HEK293 (cell line): ENCODE results near the gene PHKB.

Experiments
- CTCF ChIA-PET: fragments of 350-600 bp; formaldehyde crosslinking; extraction: SDS; loops from one replicate; lab custom pipeline; 2021; ENCODE audit warnings: antibody characterized with exemption; lab: Yijun Ruan, JAX
- POLR2A ChIA-PET: fragments of 300-600 bp; formaldehyde crosslinking; extraction: SDS; loops from one replicate; lab custom pipeline; 2020; ENCODE audit warnings: antibody characterized with exemption, inconsistent platforms; lab: Yijun Ruan, JAX
- H3K27ac ChIP-seq: fragments of 200-500 bp; sonication (Bioruptor generic); 2 replicates; pipeline ENCODE4 v1.5.1; 2014; ENCODE audit warnings: low read depth, low read length, control low read depth, inconsistent platforms; ENCODE audit errors: extremely low read depth
- H3K36me3 ChIP-seq, 2 experiments: fragments of 200-500 bp in 1 of 2; sonication (Bioruptor generic) in 1 of 2; 1 replicate in 1 of 2; 2 replicates in 1 of 2; pipeline ENCODE4 v1.5.1; 2014 to 2017; ENCODE audit warnings: inconsistent platforms in 2 of 2, low read length in 2 of 2; ENCODE audit not compliant: control insufficient read depth in 2 of 2, insufficient read depth in 1 of 2
- H3K4me1 ChIP-seq: fragments of 200-500 bp; sonication (Bioruptor generic); 2 replicates; pipeline ENCODE4 v1.5.1; 2014; ENCODE audit warnings: mild to moderate bottlenecking, low read length, inconsistent platforms; ENCODE audit not compliant: control insufficient read depth, insufficient read depth
- H3K4me3 ChIP-seq: 2 replicates; pipeline ENCODE4 v1.5.1; 2011; ENCODE audit warnings: low read depth, mild to moderate bottlenecking, control low read depth, low read length, moderate library complexity
- H3K9me3 ChIP-seq: fragments of 200-500 bp; sonication (Bioruptor generic); 2 replicates; pipeline ENCODE4 v1.5.1; 2014; ENCODE audit warnings: low read depth, low read length, inconsistent platforms; ENCODE audit not compliant: control insufficient read depth, insufficient read depth
- KLF10 ChIP-seq: fragments of 450-650 bp; IDR thresholded peaks from 2 replicates; pipeline ENCODE4 v1.5.1; 2018; ENCODE audit warnings: missing biosample characterization, mild to moderate bottlenecking, missing genetic modification characterization
- MYNN ChIP-seq: fragments of 450-650 bp; formaldehyde crosslinking; IDR thresholded peaks from 2 replicates; pipeline ENCODE4 v1.5.1; 2016; ENCODE audit warnings: missing biosample characterization, missing genetic modification characterization, borderline replicate concordance
- YY2 ChIP-seq: fragments of 450-650 bp; formaldehyde crosslinking; IDR thresholded peaks from 2 replicates; pipeline ENCODE4 v1.5.1; 2016; ENCODE audit warnings: missing biosample characterization, missing genetic modification characterization
- ZNF10 ChIP-seq: fragments of 450-650 bp; formaldehyde crosslinking; IDR thresholded peaks from 2 replicates; pipeline ENCODE4 v1.5.1; 2017; ENCODE audit warnings: missing biosample characterization, missing genetic modification characterization
- ZNF133 ChIP-seq: fragments of 450-650 bp; formaldehyde crosslinking; IDR thresholded peaks from 2 replicates; pipeline ENCODE4 v1.5.1; 2016; ENCODE audit warnings: missing biosample characterization, missing genetic modification characterization
- ZNF24 ChIP-seq: fragments of 450-650 bp; formaldehyde crosslinking; IDR thresholded peaks from 2 replicates; pipeline ENCODE4 v1.5.1; 2016; ENCODE audit warnings: missing biosample characterization, missing genetic modification characterization
- ZNF324 ChIP-seq: fragments of 450-650 bp; formaldehyde crosslinking; IDR thresholded peaks from 2 replicates; pipeline ENCODE4 v1.5.1; 2016; ENCODE audit warnings: missing biosample characterization, missing genetic modification characterization
- ZNF585B ChIP-seq: fragments of 450-650 bp; formaldehyde crosslinking; IDR thresholded peaks from 2 replicates; pipeline ENCODE4 v1.5.1; 2016; ENCODE audit warnings: missing biosample characterization, missing genetic modification characterization
- ZNF677 ChIP-seq: fragments of 450-650 bp; IDR thresholded peaks from 2 replicates; pipeline ENCODE4 v1.5.0; 2018; ENCODE audit warnings: missing biosample characterization, mild to moderate bottlenecking, missing genetic modification characterization, moderate library complexity
- ZSCAN16 ChIP-seq: fragments of 450-650 bp; formaldehyde crosslinking; IDR thresholded peaks from 2 replicates; pipeline ENCODE4 v1.5.1; 2016; ENCODE audit warnings: missing biosample characterization, missing genetic modification characterization
- TF ChIP-seq, protein P1 (sequence below): fragments of 450-650 bp; formaldehyde crosslinking; IDR thresholded peaks from 2 replicates; pipeline ENCODE4 v1.5.1; 2016; ENCODE audit warnings: missing biosample characterization, missing genetic modification characterization, low read depth
- TF ChIP-seq, protein P2 (sequence below): fragments of 450-650 bp; formaldehyde crosslinking; IDR thresholded peaks from 2 replicates; pipeline ENCODE4 v1.5.1; 2016; ENCODE audit warnings: missing biosample characterization, missing genetic modification characterization
- TF ChIP-seq, protein P3 (sequence below): fragments of 450-650 bp; formaldehyde crosslinking; IDR thresholded peaks from 2 replicates; pipeline ENCODE4 v1.5.1; 2016; ENCODE audit warnings: missing biosample characterization, missing genetic modification characterization
- TF ChIP-seq, protein P4 (sequence below): fragments of 450-650 bp; formaldehyde crosslinking; IDR thresholded peaks from 2 replicates; pipeline ENCODE4 v1.5.1; 2016; ENCODE audit warnings: missing biosample characterization, missing genetic modification characterization, borderline replicate concordance

The PHKB gene

DNA sequence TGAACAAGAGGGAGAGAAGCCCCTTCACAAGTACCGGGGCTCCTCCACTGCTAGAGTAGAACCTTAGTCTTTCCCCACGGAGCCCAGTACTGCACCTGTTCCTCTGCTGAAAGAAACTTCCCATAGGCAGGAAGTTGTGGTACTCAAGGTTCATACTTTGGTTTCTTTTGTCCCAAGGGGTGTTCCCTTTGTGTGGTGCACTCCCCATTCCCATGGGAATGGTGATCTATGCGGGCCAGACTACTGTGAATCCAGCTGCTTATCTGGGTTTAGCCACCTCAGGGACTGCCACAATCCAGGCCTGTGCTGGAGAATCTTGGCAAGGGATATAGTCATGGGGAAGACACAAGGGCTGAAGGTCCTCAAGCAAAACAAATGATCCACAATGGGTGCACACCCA is 110.6 kb downstream of the PHKB start:
- no peaks in the 10 kb centered on the region for H3K4me1 ChIP-seq
- H3K27ac ChIP-seq = no peak overlapping the region
- no peaks in the 10 kb centered on the region for H3K36me3 ChIP-seq
- TF ChIP-seq ZNF677 = no peak
- POLR2A ChIA-PET = no interaction called here
- H3K4me3 ChIP-seq = no peak overlapping the region
- no peaks in the 10 kb centered on the region for H3K9me3 ChIP-seq
- CTCF ChIA-PET = no interaction called here

DNA sequence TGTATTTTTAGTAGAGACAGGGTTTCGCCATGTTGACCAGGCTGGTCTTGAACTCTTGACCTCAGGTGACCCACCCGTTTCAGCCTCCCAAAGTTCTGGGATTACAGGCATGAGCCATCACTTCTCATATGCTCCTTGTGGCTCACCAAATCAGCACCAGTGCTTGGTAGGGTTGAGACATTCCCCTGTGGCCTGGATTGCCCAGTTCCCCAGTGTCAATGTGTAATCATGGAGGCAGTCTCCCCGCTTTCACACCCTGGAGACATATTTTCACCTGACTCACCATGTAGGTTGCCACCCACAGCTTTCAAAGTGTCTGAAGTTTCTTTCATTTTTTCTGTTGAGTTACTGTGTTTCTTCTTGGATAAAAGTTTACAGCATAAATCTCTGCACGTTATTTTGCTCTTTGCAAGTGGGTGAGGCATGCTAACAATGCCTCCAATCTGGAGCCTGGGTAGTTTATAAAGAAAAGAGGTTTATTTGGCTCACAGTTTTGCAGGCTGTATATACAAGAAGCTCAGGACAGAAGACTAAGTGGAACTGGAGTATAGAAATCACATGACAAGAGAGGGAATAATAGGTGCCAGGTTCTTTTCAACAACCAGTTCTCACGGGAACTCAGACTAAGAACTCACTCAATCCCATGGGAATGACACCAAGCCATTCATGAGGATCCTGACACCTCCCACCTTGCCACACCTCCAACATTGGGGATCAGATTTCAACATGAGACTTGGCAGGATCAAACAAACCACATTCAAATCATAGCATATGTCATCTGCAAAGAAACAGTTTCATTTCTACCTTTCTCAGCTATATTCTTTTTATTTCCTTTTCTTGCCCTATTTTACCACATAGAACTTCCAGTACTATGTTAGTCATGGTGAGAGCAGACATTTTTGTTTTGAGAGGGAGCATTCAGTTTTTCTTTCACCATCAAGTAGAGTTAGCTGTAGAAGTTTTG is 113.2 kb downstream of the PHKB start:
- Histone ChIP-seq H3K4me3 (no peak overlapping the region), H3K27ac (no peak overlapping the region), H3K4me1 (no peaks in the 10 kb centered on the region), H3K36me3 (no peaks in the 10 kb centered on the region), H3K9me3 (no peaks in the 10 kb centered on the region)
- TF ChIP-seq ZNF585B (tag by site-specific recombination) (no peak), KLF10 (tag by site-specific recombination) (peak; percentile 79)
- CTCF ChIA-PET = no interaction called here
- POLR2A ChIA-PET = no interaction called here

DNA sequence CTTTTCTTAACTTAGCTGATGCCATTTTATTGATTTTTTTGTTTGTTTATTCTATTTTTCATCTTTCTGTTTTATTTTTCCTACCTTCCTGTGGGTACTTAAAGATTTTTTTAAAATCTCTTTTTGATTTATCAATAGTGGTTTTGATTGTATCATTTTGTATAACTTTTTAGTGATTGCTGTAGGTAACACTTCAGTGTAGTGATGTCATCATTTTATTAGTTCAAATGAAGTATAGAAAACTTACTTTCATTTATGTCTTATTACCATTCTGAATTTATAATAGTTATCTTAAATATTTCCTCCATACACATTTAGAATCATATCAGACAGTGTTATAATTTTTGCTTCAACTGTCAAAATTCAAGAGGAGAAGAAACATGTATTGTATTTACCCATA is 115.9 kb downstream of the PHKB start:
- Histone ChIP-seq H3K9me3 (no peaks in the 10 kb centered on the region), H3K4me3 (no peak overlapping the region), H3K27ac (no peak overlapping the region), H3K36me3 (no peaks in the 10 kb centered on the region), H3K4me1 (no peaks in the 10 kb centered on the region)
- CTCF ChIA-PET = no interaction called here
- TF ChIP-seq, protein P1, sequence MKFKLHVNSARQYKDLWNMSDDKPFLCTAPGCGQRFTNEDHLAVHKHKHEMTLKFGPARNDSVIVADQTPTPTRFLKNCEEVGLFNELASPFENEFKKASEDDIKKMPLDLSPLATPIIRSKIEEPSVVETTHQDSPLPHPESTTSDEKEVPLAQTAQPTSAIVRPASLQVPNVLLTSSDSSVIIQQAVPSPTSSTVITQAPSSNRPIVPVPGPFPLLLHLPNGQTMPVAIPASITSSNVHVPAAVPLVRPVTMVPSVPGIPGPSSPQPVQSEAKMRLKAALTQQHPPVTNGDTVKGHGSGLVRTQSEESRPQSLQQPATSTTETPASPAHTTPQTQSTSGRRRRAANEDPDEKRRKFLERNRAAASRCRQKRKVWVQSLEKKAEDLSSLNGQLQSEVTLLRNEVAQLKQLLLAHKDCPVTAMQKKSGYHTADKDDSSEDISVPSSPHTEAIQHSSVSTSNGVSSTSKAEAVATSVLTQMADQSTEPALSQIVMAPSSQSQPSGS (tag by site-specific recombination) = peak; percentile 71
- TF ChIP-seq ZSCAN16 (tag by site-specific recombination) = no peak
- POLR2A ChIA-PET = no interaction called here

DNA sequence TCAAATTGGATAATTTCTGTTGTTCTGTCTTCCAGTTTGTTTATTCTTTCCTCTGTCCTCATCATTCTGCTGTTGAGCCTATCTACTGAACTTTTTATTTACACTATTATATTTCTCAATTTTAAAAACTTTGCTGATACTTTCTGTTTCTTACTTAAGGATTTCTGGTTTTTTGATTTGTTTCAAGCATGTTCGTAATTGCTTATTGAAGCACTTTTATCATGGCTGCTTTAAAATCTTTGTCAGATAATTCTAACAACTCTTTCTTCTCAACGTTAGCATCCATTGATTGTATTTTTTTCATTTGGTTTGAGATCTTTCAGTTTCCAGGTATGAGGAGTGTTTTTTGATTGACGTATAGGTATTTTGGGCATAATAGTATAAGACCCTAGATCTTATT is 116.9 kb downstream of the PHKB start:
- Histone ChIP-seq H3K9me3 (no peaks in the 10 kb centered on the region), H3K4me1 (no peaks in the 10 kb centered on the region), H3K4me3 (no peak overlapping the region), H3K36me3 (no peaks in the 10 kb centered on the region), H3K27ac (no peak overlapping the region)
- TF ChIP-seq, protein P2, sequence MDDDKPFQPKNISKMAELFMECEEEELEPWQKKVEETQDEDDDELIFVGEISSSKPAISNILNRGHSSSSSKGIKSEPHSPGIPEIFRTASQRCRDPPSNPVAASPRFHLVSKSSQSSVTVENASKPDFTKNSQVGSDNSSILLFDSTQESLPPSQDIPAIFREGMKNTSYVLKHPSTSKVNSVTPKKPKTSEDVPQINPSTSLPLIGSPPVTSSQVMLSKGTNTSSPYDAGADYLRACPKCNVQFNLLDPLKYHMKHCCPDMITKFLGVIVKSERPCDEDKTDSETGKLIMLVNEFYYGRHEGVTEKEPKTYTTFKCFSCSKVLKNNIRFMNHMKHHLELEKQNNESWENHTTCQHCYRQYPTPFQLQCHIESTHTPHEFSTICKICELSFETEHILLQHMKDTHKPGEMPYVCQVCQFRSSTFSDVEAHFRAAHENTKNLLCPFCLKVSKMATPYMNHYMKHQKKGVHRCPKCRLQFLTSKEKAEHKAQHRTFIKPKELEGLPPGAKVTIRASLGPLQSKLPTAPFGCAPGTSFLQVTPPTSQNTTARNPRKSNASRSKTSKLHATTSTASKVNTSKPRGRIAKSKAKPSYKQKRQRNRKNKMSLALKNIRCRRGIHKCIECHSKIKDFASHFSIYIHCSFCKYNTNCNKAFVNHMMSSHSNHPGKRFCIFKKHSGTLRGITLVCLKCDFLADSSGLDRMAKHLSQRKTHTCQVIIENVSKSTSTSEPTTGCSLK = no peak
- TF ChIP-seq, protein P1 (tag by site-specific recombination) = no peak
- TF ChIP-seq, protein P3, sequence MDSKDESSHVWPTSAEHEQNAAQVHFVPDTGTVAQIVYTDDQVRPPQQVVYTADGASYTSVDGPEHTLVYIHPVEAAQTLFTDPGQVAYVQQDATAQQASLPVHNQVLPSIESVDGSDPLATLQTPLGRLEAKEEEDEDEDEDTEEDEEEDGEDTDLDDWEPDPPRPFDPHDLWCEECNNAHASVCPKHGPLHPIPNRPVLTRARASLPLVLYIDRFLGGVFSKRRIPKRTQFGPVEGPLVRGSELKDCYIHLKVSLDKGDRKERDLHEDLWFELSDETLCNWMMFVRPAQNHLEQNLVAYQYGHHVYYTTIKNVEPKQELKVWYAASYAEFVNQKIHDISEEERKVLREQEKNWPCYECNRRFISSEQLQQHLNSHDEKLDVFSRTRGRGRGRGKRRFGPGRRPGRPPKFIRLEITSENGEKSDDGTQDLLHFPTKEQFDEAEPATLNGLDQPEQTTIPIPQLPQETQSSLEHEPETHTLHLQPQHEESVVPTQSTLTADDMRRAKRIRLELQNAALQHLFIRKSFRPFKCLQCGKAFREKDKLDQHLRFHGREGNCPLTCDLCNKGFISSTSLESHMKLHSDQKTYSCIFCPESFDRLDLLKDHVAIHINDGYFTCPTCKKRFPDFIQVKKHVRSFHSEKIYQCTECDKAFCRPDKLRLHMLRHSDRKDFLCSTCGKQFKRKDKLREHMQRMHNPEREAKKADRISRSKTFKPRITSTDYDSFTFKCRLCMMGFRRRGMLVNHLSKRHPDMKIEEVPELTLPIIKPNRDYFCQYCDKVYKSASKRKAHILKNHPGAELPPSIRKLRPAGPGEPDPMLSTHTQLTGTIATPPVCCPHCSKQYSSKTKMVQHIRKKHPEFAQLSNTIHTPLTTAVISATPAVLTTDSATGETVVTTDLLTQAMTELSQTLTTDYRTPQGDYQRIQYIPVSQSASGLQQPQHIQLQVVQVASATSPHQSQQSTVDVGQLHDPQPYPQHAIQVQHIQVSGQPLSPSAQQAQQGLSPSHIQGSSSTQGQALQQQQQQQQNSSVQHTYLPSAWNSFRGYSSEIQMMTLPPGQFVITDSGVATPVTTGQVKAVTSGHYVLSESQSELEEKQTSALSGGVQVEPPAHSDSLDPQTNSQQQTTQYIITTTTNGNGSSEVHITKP (tag by site-specific recombination) = no peak
- TF ChIP-seq MYNN (no peak), ZNF133 (tag by site-specific recombination) (no peak), ZNF324 (no peak), ZNF10 (tag by site-specific recombination) (no peak), ZNF24 (no peak), YY2 (tag by site-specific recombination) (no peak)
- TF ChIP-seq, protein P4, sequence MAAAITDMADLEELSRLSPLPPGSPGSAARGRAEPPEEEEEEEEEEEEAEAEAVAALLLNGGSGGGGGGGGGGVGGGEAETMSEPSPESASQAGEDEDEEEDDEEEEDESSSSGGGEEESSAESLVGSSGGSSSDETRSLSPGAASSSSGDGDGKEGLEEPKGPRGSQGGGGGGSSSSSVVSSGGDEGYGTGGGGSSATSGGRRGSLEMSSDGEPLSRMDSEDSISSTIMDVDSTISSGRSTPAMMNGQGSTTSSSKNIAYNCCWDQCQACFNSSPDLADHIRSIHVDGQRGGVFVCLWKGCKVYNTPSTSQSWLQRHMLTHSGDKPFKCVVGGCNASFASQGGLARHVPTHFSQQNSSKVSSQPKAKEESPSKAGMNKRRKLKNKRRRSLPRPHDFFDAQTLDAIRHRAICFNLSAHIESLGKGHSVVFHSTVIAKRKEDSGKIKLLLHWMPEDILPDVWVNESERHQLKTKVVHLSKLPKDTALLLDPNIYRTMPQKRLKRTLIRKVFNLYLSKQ (tag by site-specific recombination) = no peak
- POLR2A ChIA-PET = no interaction called here
- CTCF ChIA-PET = interaction anchor here (0.6 kb wide), 1 partner anchor 12 kb away, joined by 3 read pairs; no protein-coding TSS in a partner anchor
